Measurements from ENCODE around the gene NKPD1.

Gene NKPD1

GRCh38 chr19:45112111-45112827 is 48.5 kb downstream of the NKPD1 start:
- DNase-seq (ENCODE audit: insufficient read length, low spot score), result no peak
- FAIRE-seq, result no peak
- TF ChIP-seq POLR2A (IDR thresholded peaks at IDR 0.05; ENCODE audit: low read depth, low read length) (no peak), PAX5 (IDR thresholded peaks at IDR 0.05; ENCODE audit: insufficient read depth, low read length, severe bottlenecking) (no peak), TAF1 (IDR thresholded peaks at IDR 0.05; ENCODE audit: low read depth, low read length) (no peak), POU2F2 (IDR thresholded peaks at IDR 0.05; ENCODE audit: low read depth, low read length) (no peak), POLR2AphosphoS5 (IDR thresholded peaks at IDR 0.05; ENCODE audit: low read depth, low read length) (no peak)

Measured in GM12891 (cell line).